HepG2 (cell line): Measurements from ENCODE around the gene ZNF618. TPM values are rescaled to one million over a fixed set of nuclear protein-coding genes. Genes with fewer than 3 reads are reported as not detected.

Experiments used
- AGO2 ChIP-seq: fragments of 200-400 bp; formaldehyde crosslinking; optimal IDR thresholded peaks from 2 replicates; pipeline ENCODE3; 2017; ENCODE audit warnings: mild to moderate bottlenecking, low read depth, low read length, moderate library complexity
- CEBPG ChIP-seq: IDR thresholded peaks from 2 replicates; pipeline ENCODE4 v1.6.1; 2016
- CHCHD3 ChIP-seq: sonication (generic); formaldehyde crosslinking; IDR thresholded peaks from 2 replicates; pipeline ENCODE4 v1.8.0; 2022; ENCODE audit warnings: mild to moderate bottlenecking, missing genetic modification reagents, moderate library complexity
- GATAD1 ChIP-seq: IDR thresholded peaks from 2 replicates; pipeline ENCODE4 v1.6.1; 2016; ENCODE audit warnings: missing genetic modification reagents, missing compliant biosample characterization
- NFE2 ChIP-seq: sonication (generic); formaldehyde crosslinking; IDR thresholded peaks from 2 replicates; pipeline ENCODE4 v1.4.0; 2020; ENCODE audit warnings: missing genetic modification reagents
- PITX1 ChIP-seq: sonication (generic); formaldehyde crosslinking; IDR thresholded peaks from 2 replicates; pipeline ENCODE4 v1.5.1; 2020; ENCODE audit warnings: mild to moderate bottlenecking, missing genetic modification reagents
- SATB2 ChIP-seq: sonication (generic); formaldehyde crosslinking; IDR thresholded peaks from 2 replicates; pipeline ENCODE4 v1.5.0; 2020; ENCODE audit warnings: missing genetic modification reagents
- SMARCE1 ChIP-seq: fragments of 450-650 bp; IDR thresholded peaks from 2 replicates; pipeline ENCODE4 v1.6.1; 2017; ENCODE audit warnings: borderline replicate concordance
- UBTF ChIP-seq: sonication (generic); formaldehyde crosslinking; IDR thresholded peaks from 2 replicates; pipeline ENCODE4 v1.4.0; 2020; ENCODE audit warnings: mild to moderate bottlenecking, missing genetic modification reagents
- ZNF17 ChIP-seq: sonication (generic); formaldehyde crosslinking; IDR thresholded peaks from 2 replicates; pipeline ENCODE4 v1.5.0; 2020; ENCODE audit warnings: mild to moderate bottlenecking, missing genetic modification reagents
- ZNF282 ChIP-seq: fragments of 450-650 bp; IDR thresholded peaks from 2 replicates; pipeline ENCODE4 v1.6.1; 2018; ENCODE audit not compliant: partially characterized antibody
- ZNF326 ChIP-seq: sonication (generic); formaldehyde crosslinking; IDR thresholded peaks from 2 replicates; pipeline ENCODE4 v1.4.0; 2020; ENCODE audit warnings: missing genetic modification reagents, borderline replicate concordance
- ZNF382 ChIP-seq: sonication (generic); formaldehyde crosslinking; IDR thresholded peaks from 2 replicates; pipeline ENCODE4 v1.5.0; 2020; ENCODE audit warnings: missing genetic modification reagents, mild to moderate bottlenecking, borderline replicate concordance
- ZNF691 ChIP-seq: sonication (generic); formaldehyde crosslinking; IDR thresholded peaks from 2 replicates; pipeline ENCODE4 v1.4.0; 2020; ENCODE audit warnings: missing genetic modification reagents, low read depth, mild to moderate bottlenecking, borderline replicate concordance
- ZNF776 ChIP-seq: sonication (generic); formaldehyde crosslinking; IDR thresholded peaks from 2 replicates; pipeline ENCODE4 v1.4.0; 2020; ENCODE audit warnings: mild to moderate bottlenecking, missing genetic modification reagents
- ZSCAN30 ChIP-seq: sonication (generic); formaldehyde crosslinking; IDR thresholded peaks from 2 replicates; pipeline ENCODE4 v1.5.0; 2020; ENCODE audit warnings: mild to moderate bottlenecking, missing genetic modification reagents
- polyA plus RNA-seq, 8 experiments: library from polyadenylated mRNA; depleted of rRNA in 3 of 8; stranded (reverse) in 7 of 8; unstranded in 1 of 8; fragments of >200 nt; fragmentation: Illumina TruSeq in 4 of 8; extraction: Trizol in 4 of 8; gene quantifications; 2 replicates each; pipeline versions ENCODE4 v1.2.1 to v1.2.3, GENCODE V29; 2011 to 2016; ENCODE audit warnings: low read depth in 4 of 8, missing spikeins in 1 of 8, mixed read lengths in 1 of 8; ENCODE audit not compliant: insufficient read depth in 1 of 8
- total RNA-seq, 5 experiments: library from RNA; depleted of rRNA; stranded (reverse); fragments of >200 nt; fragmentation: Illumina TruSeq; extraction: Trizol; gene quantifications; 2 replicates each; pipeline ENCODE4 v1.2.3, GENCODE V29; 2016; ENCODE audit warnings: low read depth in 1 of 5
- TF ChIP-seq, protein P1 (sequence below): sonication (generic); formaldehyde crosslinking; IDR thresholded peaks from 2 replicates; pipeline ENCODE4 v1.5.0; 2020; ENCODE audit warnings: missing genetic modification reagents, mild to moderate bottlenecking, borderline replicate concordance
- TF ChIP-seq, protein P2 (sequence below): IDR thresholded peaks from 2 replicates; pipeline ENCODE4 v1.6.1; 2016; ENCODE audit warnings: control low read depth
- TF ChIP-seq, protein P3 (sequence below): IDR thresholded peaks from 2 replicates; pipeline ENCODE4 v1.6.1; 2016; ENCODE audit warnings: low read depth, missing genetic modification reagents, missing compliant biosample characterization

Gene ZNF618
- total and polyA plus RNA-seq, 2 of the 13 experiments (the other 11 are each of a cell fraction or from before 2014, with no cell fraction given), result 0.07 TPM

GRCh38 chr9:114098936-114099668, 223.0 kb downstream of the ZNF618 start, which contains the start of gene KIF12 (continued):
- TF ChIP-seq SATB2 (CRISPR knock-in tag) (no peak), UBTF (CRISPR knock-in tag) (peak; percentile 3), SMARCE1 (no peak), ZNF282 (no peak), NFE2 (CRISPR knock-in tag) (no peak), PITX1 (CRISPR knock-in tag) (0 out of 2 replicates have a peak, but pooled peaks have one; percentile 14), ZNF326 (CRISPR knock-in tag) (no peak), ZNF776 (no peak), CEBPG (CRISPR knock-in tag) (0 out of 2 replicates have a peak, but pooled peaks have one; percentile 16), CHCHD3 (CRISPR knock-in tag) (no peak), AGO2 (no peak), GATAD1 (CRISPR knock-in tag) (peak; percentile 59), ZNF17 (CRISPR knock-in tag) (no peak), ZNF691 (no peak; the same call in 1 of the 2 replicates), ZNF382 (CRISPR knock-in tag) (no peak), ZSCAN30 (CRISPR knock-in tag) (no peak)
- TF ChIP-seq, protein P1, sequence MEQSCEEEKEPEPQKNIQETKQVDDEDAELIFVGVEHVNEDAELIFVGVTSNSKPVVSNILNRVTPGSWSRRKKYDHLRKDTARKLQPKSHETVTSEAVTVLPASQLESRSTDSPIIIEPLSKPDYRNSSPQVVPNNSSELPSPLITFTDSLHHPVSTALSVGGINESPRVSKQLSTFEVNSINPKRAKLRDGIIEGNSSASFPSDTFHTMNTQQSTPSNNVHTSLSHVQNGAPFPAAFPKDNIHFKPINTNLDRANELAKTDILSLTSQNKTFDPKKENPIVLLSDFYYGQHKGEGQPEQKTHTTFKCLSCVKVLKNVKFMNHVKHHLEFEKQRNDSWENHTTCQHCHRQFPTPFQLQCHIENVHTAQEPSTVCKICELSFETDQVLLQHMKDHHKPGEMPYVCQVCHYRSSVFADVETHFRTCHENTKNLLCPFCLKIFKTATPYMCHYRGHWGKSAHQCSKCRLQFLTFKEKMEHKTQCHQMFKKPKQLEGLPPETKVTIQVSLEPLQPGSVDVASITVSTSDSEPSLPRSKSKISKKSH (CRISPR knock-in tag), result no peak
- TF ChIP-seq, protein P2, sequence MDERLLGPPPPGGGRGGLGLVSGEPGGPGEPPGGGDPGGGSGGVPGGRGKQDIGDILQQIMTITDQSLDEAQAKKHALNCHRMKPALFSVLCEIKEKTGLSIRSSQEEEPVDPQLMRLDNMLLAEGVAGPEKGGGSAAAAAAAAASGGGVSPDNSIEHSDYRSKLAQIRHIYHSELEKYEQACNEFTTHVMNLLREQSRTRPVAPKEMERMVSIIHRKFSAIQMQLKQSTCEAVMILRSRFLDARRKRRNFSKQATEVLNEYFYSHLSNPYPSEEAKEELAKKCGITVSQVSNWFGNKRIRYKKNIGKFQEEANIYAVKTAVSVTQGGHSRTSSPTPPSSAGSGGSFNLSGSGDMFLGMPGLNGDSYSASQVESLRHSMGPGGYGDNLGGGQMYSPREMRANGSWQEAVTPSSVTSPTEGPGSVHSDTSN, result no peak
- TF ChIP-seq, protein P3, sequence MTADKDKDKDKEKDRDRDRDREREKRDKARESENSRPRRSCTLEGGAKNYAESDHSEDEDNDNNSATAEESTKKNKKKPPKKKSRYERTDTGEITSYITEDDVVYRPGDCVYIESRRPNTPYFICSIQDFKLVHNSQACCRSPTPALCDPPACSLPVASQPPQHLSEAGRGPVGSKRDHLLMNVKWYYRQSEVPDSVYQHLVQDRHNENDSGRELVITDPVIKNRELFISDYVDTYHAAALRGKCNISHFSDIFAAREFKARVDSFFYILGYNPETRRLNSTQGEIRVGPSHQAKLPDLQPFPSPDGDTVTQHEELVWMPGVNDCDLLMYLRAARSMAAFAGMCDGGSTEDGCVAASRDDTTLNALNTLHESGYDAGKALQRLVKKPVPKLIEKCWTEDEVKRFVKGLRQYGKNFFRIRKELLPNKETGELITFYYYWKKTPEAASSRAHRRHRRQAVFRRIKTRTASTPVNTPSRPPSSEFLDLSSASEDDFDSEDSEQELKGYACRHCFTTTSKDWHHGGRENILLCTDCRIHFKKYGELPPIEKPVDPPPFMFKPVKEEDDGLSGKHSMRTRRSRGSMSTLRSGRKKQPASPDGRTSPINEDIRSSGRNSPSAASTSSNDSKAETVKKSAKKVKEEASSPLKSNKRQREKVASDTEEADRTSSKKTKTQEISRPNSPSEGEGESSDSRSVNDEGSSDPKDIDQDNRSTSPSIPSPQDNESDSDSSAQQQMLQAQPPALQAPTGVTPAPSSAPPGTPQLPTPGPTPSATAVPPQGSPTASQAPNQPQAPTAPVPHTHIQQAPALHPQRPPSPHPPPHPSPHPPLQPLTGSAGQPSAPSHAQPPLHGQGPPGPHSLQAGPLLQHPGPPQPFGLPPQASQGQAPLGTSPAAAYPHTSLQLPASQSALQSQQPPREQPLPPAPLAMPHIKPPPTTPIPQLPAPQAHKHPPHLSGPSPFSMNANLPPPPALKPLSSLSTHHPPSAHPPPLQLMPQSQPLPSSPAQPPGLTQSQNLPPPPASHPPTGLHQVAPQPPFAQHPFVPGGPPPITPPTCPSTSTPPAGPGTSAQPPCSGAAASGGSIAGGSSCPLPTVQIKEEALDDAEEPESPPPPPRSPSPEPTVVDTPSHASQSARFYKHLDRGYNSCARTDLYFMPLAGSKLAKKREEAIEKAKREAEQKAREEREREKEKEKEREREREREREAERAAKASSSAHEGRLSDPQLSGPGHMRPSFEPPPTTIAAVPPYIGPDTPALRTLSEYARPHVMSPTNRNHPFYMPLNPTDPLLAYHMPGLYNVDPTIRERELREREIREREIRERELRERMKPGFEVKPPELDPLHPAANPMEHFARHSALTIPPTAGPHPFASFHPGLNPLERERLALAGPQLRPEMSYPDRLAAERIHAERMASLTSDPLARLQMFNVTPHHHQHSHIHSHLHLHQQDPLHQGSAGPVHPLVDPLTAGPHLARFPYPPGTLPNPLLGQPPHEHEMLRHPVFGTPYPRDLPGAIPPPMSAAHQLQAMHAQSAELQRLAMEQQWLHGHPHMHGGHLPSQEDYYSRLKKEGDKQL (CRISPR knock-in tag), result no peak
